Astrocyte of the cerebellum (primary cell): ENCODE measurements around the gene GMIP.
A peak's percentile ranks its signal among the peaks of the same experiment; 100 is the strongest.

Source experiments
- DNase-seq: peaks from one replicate; pipeline ENCODE4 v3.0.0-alpha.2; 2011; ENCODE audit warnings: low read depth
- H3K4me3 ChIP-seq: 2 replicates; pipeline ENCODE4 v1.5.1; 2011; ENCODE audit warnings: mild to moderate bottlenecking, low read depth, low read length, moderate library complexity
- CTCF ChIP-seq: IDR thresholded peaks from 2 replicates; pipeline ENCODE4 v1.5.1; 2012; ENCODE audit warnings: low read length, low read depth, moderate library complexity, mild to moderate bottlenecking; ENCODE audit errors: missing control alignments
- in situ Hi-C: cut with HindIII; loops from 2 replicates; pipeline ENCODE4 v1.10.0; 2017; ENCODE audit warnings: low sequenced_read_pairs

GMIP gene

GRCh38 chr19:19595171-19595701 is 48.2 kb downstream of the GMIP start:
- TF ChIP-seq CTCF = no peak
- no peak overlapping the region for H3K4me3 ChIP-seq
- no peak for DNase-seq
- in situ Hi-C loops = no loop called here

DNA sequence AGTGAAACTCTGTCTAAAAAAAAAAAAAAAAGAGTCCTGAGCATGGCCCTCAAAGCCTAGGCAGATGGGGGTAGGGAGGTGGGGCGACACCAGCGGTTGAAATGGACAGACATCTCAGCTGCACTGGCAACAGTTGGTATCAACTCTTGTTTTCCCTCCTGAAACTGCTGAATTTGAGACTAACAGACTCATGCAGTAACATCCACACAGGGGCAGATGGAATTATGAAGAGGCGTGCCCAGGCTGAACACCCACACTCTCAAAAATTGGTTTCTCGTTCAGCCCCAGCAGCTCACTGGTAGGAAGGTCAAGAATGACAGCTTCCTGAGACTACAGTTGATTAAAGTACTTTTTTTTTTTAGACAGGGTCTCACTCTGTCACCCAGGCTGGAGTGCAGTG is 49.1 kb downstream of the GMIP start:
- DNase-seq = no peak
- TF ChIP-seq CTCF = no peak
- H3K4me3 ChIP-seq = no peak overlapping the region
- in situ Hi-C loops = loop anchor here (5.0 kb wide), 2 partner anchors 37 to 62 kb away; no protein-coding TSS in a partner anchor

- H3K4me3 ChIP-seq = no peak overlapping the region
- no peak for DNase-seq
- TF ChIP-seq CTCF = no peak
- in situ Hi-C loops = loop anchor here (5.0 kb wide), 2 partner anchors 35 to 60 kb away; no protein-coding TSS in a partner anchor
Measured at GRCh38 chr19:19592690-19593089, 50.8 kb downstream of the GMIP start.

- in situ Hi-C loops = loop anchor here (5.0 kb wide), 2 partner anchors 34 to 59 kb away; no protein-coding TSS in a partner anchor
- peak; percentile 73 for DNase-seq
- no peak overlapping the region for H3K4me3 ChIP-seq
- TF ChIP-seq CTCF = no peak
Measured at GRCh38 chr19:19591133-19591825, 52.2 kb downstream of the GMIP start.

DNA sequence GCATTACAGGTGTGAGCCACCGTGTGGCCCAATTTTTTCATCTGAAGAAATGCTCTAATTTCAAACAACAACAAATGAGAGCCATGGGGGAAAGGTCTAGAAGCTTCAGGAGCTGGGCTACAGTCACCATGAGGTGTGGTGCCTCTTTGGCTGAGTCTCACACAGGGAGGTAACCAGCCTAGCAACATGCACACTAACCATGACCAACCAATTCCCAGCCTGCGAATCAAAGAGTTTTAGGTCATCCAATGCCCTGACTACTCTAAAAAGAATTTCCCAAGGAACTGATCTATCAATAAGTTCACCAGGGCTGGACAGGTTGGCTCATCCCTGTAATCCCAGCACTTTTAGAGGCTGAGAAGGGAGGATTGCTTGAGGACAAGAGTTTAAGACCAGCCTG is 54.9 kb downstream of the GMIP start:
- no peak for TF ChIP-seq CTCF
- in situ Hi-C loops = no loop called here
- no peak overlapping the region for H3K4me3 ChIP-seq
- DNase-seq = no peak

GRCh38 chr19:19587771-19588170 is 55.7 kb downstream of the GMIP start:
- in situ Hi-C loops = no loop called here
- no peak for DNase-seq
- H3K4me3 ChIP-seq = no peak overlapping the region
- no peak for TF ChIP-seq CTCF
